Left ventricle myocardium superior (tissue), 1 donor: ENCODE measurements around the gene KLHL3. TPM values are rescaled to one million over a fixed set of nuclear protein-coding genes. Genes with fewer than 3 reads are reported as not detected.

Experiments used
- ATAC-seq: fragments of 200-7000 bp; cut with Tn5 transposase; one replicate; pipeline ENCODE4 v1.9.1; 2020; ENCODE audit warnings: mild to moderate bottlenecking, moderate library complexity
- DNase-seq: peaks from one replicate; pipeline ENCODE4 v3.0.0-alpha.2; 2020
- intact Hi-C: fragments of 100-400 bp; cut with micrococcal nuclease; formaldehyde crosslinking; loops from one replicate; pipeline ENCODE4 v1.11.0; 2022
- total RNA-seq: library from RNA; stranded (reverse); fragmentation: NEBNext Ultra II Directional; extraction: Animal tissue kit (Norgen Biotek cat#: 25700); gene quantifications from one replicate; pipeline ENCODE4 v1.2.1, GENCODE V29; 2021
- donor health status: DM: no; HTN: yes; CAD: no; lungs with severe emphysema.

The KLHL3 gene
- total RNA-seq, 1 donor from 2014 or later, result 24.5 TPM

- ATAC-seq, result no peak
- intact Hi-C loops, result no loop called here
- DNase-seq, result no peak
These were observed 54.7 kb downstream of the KLHL3 start for GRCh38 chr5:137681191-137681590.

- DNase-seq, result no peak
- intact Hi-C loops, result no loop called here
- no peak for ATAC-seq
These were observed 56.0 kb downstream of the KLHL3 start for GRCh38 chr5:137679910-137680309.

- intact Hi-C loops, result no loop called here
- DNase-seq, result no peak
- no peak for ATAC-seq
These were observed 56.7 kb downstream of the KLHL3 start for GRCh38 chr5:137679195-137679594.

GRCh38 chr5:137672881-137673280 is 63.0 kb downstream of the KLHL3 start:
- DNase-seq, result no peak
- intact Hi-C loops, result no loop called here
- ATAC-seq, result no peak

- DNase-seq (no peak), ATAC-seq (peak; percentile 29)
- intact Hi-C loops, result no loop called here
These were observed 63.9 kb downstream of the KLHL3 start for GRCh38 chr5:137672001-137672400.

- ATAC-seq (no peak), DNase-seq (no peak)
- intact Hi-C loops, result no loop called here
These were observed 66.1 kb downstream of the KLHL3 start for GRCh38 chr5:137669811-137670210.

GRCh38 chr5:137668637-137669036 is 67.3 kb downstream of the KLHL3 start:
- ATAC-seq, result no peak
- DNase-seq, result no peak
- intact Hi-C loops, result no loop called here

- intact Hi-C loops, result no loop called here
- ATAC-seq (peak; percentile 17), DNase-seq (no peak)
These were observed 68.5 kb downstream of the KLHL3 start for GRCh38 chr5:137667341-137667740.

GRCh38 chr5:137666901-137667300 is 69.0 kb downstream of the KLHL3 start:
- ATAC-seq, result no peak
- DNase-seq, result no peak
- intact Hi-C loops, result no loop called here

GRCh38 chr5:137666461-137666850 is 69.4 kb downstream of the KLHL3 start:
- DNase-seq, result no peak
- peak; percentile 74 for ATAC-seq
- intact Hi-C loops, result no loop called here

GRCh38 chr5:137665678-137666460 is 70.0 kb downstream of the KLHL3 start:
- ATAC-seq (peak; percentile 97), DNase-seq (peak; percentile 37)
- intact Hi-C loops, result no loop called here

- DNase-seq (peak; percentile 54), ATAC-seq (peak; percentile 91)
- intact Hi-C loops, result loop anchor here (2.0 kb wide), 1 partner anchor 76 kb away; the partner anchor contains the start of gene KLHL3
These were observed 75.5 kb downstream of the KLHL3 start for GRCh38 chr5:137660349-137660817.

GRCh38 chr5:137659209-137659608 is 76.7 kb downstream of the KLHL3 start:
- ATAC-seq, result no peak
- intact Hi-C loops, result no loop called here
- DNase-seq, result no peak

GRCh38 chr5:137658324-137658723 is 77.6 kb downstream of the KLHL3 start:
- intact Hi-C loops, result no loop called here
- ATAC-seq (no peak), DNase-seq (no peak)

GRCh38 chr5:137657073-137657472 is 78.8 kb downstream of the KLHL3 start:
- ATAC-seq (no peak), DNase-seq (no peak)
- intact Hi-C loops, result no loop called here

- DNase-seq, result no peak
- ATAC-seq, result no peak
- intact Hi-C loops, result no loop called here
These were observed 79.3 kb downstream of the KLHL3 start for GRCh38 chr5:137656558-137656957.

- DNase-seq (no peak), ATAC-seq (no peak)
- intact Hi-C loops, result no loop called here
These were observed 84.9 kb downstream of the KLHL3 start for GRCh38 chr5:137651022-137651421.

- DNase-seq, result no peak
- intact Hi-C loops, result no loop called here
- ATAC-seq, result peak; percentile 84
These were observed 86.5 kb downstream of the KLHL3 start for GRCh38 chr5:137649228-137649935.

GRCh38 chr5:137648361-137648760 is 87.5 kb downstream of the KLHL3 start:
- no peak for DNase-seq
- peak; percentile 42 for ATAC-seq
- intact Hi-C loops, result no loop called here

- intact Hi-C loops, result no loop called here
- no peak for DNase-seq
- ATAC-seq, result no peak
These were observed 88.5 kb downstream of the KLHL3 start for GRCh38 chr5:137647401-137647800.

GRCh38 chr5:137646761-137647160 is 89.1 kb downstream of the KLHL3 start:
- no peak for DNase-seq
- peak; percentile 26 for ATAC-seq
- intact Hi-C loops, result no loop called here
